NCI-H2171 treated with DMSO at 0.1 percent for 48 hours (cell line): ENCODE data around the gene DENND1A.

ENCODE experiments used
- DNase-seq: peaks from one replicate; lab custom pipeline; 2025; lab: John Stamatoyannopoulos, UW

DENND1A gene

DNA sequence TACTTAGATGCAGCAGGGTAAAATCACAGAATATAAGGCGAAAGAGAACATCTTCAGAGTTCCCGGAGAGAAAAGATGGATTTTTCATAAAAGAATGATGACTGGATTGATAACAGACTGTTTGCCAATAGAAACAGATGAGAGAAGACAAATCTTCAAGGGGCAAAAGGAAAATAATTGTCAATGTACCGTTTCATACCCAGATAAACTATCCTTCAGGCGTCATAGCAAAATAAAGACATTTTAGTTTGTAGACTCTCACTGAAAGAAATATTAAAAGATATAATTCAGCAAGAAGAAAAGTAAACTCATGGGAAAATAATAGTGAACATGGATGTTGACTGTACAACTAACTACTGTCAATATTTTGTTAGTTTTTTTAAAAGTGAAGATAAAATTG is 399.7 kb downstream of the DENND1A start:
- no peak for DNase-seq

GRCh38 chr9:123528501-123528900 is 401.4 kb downstream of the DENND1A start:
- DNase-seq, result no peak

- no peak for DNase-seq
Measured at GRCh38 chr9:123527981-123528380, 401.9 kb downstream of the DENND1A start.

- DNase-seq, result no peak
Measured at GRCh38 chr9:123525957-123526356, 404.0 kb downstream of the DENND1A start.

DNA sequence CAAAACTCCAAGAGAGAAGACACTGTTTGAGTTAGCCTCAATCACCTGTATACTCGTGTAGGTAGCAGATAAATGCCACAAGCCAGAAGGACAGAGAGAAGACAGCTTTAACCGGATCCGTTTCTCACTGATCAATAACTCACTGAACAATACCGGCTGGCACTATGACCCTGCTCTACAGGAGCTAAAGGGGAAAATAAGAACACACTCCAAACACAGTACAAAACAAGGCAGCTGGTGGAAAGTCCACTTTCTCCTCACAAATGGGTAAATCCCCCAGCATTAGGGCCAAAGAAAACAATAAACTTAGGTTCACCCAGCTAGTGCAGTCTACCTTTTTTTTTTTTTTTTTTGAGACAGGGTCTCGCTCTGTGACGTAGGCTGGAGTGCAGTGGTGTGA is 404.5 kb downstream of the DENND1A start:
- no peak for DNase-seq

GRCh38 chr9:123524866-123525265 is 405.1 kb downstream of the DENND1A start:
- no peak for DNase-seq

DNA sequence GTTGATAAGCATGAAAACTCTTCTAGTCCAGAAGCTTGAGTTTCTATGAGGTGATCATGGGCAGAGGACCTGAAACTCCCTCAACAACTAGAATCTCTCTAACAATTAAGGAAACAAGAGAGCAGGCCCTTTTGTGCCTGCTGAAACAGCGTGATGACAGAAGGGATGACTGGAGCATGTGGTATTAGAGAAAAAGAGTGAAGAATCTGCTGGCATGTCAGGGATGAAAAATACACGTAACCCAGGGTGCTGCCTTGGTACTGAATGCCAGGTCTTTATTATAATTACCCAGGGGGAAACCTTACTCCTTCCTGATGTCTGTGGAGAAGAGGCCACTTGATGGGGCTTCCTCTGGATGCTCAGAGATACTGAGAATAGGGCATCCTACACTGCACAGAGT is 406.1 kb downstream of the DENND1A start:
- no peak for DNase-seq

- no peak for DNase-seq
Measured at GRCh38 chr9:123523001-123523400, 406.9 kb downstream of the DENND1A start.

DNA sequence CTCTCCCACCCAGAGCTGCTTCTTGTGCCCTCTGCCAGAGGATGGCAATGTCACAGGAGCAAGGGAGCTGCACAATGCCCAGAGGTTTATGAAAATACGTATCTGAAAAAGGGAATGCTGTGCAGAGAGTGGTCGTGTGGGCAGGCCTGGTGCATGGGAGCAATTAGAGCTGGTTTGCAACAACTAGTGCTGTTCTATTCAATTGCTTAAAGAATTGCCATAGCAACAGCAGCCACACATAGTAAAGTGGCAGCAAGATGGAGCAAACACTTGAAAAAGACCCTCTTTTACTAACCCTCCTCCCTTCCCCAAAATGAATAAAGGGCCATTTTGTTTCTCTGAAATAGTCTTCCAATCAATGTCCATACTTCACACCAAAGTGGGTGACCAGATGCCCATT is 407.7 kb downstream of the DENND1A start:
- no peak for DNase-seq

- DNase-seq, result no peak
Measured at GRCh38 chr9:123518338-123518737, 411.6 kb downstream of the DENND1A start.

DNA sequence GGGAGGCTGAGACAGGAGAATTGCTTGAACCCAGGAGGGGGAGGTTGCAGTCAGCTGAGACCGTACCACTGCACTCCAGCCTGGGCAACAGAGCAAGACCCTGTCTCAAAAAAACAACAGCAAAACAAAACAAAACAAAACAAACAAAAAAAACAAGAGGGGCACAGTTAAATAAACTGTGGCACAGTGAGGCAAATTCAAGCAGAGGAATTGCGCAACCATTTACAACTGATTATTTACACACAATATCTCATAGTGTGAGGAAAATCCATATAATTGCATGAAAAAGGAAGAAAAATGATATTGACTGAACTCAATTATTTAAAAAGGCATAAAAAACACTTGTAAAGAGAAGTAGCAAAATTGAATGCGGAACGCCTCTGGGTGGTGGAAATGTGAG is 412.4 kb downstream of the DENND1A start:
- no peak for DNase-seq

GRCh38 chr9:123514766-123515165 is 415.2 kb downstream of the DENND1A start:
- no peak for DNase-seq

- no peak for DNase-seq
Measured at GRCh38 chr9:123513554-123513953, 416.4 kb downstream of the DENND1A start.

DNA sequence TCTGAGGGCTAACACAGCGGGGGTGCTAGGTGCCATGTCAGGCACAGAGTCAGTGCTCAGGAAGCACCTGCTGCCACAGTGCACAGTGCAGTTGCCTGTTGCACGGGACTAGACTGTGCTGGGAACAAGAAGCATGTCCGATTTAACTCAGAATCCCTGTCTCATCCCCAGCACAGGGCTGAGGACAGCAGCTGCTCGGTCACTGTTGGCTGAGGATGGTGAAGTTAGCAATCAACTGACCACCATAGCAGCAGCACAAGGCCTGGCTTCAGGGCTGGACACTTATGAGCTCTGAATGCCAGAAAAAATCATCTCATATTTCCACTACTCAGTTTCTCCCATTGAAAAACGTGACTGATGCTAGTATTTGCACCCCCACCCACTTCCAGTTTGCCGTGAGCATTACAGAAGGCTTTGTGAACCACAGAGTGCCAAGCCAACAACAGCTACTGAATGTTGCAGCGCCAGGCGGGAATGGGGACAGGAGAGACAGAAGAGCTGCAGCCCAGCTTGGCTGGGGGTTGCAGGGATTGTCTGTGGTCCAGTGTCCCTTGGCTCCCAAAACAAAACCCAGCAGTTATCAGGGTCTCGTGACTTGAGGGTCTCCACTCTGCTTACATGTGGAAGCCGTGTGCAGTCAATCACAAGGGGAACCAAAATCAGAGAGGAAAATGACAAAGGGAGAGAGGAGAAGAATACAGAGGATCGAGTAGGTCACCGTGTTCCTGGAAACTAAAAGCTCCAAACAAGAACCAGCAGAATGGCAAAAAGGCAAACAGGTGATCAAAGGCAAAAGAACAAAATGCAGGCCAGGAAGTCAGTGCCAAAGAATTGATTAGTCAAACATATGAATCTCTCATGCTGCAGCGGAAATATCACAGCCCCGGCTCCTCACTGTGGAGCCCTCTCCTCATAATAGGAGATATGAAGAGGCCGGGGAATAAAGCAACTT is 418.3 kb downstream of the DENND1A start:
- no peak for DNase-seq

- DNase-seq, result no peak
Measured at GRCh38 chr9:123509646-123510045, 420.3 kb downstream of the DENND1A start.

- no peak for DNase-seq
Measured at GRCh38 chr9:123508048-123508447, 421.9 kb downstream of the DENND1A start.

DNA sequence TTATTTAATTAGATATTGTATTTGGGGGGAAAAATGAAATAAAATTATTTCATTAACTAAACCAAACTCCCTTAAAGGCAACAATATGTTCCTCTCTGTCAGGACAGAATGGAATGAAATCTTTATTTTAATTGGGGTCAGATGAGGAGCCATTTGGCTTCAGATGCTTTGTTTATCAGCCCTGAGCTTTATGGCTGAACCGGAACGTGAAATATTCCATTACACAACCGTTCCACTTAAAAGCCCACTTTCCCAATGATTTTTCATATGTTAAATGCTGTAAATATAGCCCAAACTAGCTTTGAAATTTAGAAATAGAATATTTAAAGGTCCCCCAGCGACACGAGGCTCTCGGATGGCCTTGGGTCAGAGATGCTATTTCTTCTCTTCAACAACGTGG is 424.4 kb downstream of the DENND1A start:
- DNase-seq, result no peak

- DNase-seq, result no peak
Measured at GRCh38 chr9:123500336-123500735, 429.6 kb downstream of the DENND1A start.

DNA sequence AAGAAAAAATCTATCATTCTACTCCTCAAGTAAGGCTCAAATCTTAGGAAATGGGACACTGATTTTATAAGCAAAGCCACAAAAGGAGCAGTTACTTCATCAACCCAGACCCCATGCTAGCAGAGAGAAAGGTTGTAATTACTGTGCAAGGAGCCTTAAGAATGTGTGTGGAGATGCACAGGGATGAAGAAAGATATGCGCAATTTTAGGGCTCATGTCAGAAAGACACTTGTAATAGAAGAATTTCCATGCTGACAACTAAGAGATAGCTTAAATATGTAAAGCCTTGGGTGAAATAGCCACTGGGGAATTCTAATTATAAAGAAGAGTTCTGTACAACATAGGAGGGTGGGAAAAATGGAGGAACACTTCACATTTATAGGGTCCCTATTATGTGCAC is 432.1 kb downstream of the DENND1A start:
- DNase-seq, result no peak

DNA sequence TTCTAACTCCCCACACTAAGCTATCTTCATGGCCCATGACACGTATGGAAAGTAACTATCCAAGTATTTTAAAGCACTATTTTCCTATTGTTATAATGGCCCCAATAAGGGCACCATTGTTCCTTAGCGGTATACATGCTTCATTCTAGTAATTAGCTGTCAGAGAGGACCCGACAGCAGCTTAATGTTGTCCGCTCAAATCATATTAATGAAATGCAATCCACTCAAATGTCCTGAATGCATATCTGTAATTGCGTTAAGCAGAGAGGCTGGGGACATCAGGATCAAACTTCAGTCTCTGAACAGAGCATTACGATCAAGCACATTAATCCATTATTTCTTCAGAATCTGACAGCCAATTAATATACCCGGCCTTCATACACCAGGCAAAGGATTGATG is 434.2 kb downstream of the DENND1A start:
- DNase-seq, result no peak

DNA sequence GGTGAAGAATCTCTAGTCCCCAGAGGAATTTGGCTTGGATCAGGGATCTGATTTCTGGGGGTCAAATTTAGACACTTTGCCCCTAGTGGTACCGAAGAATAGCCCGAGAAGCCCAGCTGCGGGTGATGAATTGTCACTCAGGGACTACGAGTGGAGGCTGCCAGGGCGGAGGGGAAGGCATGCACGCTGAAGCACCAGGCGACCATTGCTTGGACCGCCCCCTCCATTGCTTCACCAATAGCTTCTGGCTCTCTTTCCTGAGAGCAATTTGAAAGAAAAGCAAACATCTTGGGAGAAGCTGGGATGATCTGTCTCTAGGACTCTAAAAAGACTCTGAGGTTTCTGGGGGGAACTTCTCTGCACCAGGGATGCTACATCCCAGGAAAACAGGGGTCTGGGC is 436.3 kb downstream of the DENND1A start:
- DNase-seq, result no peak

GRCh38 chr9:123490688-123491087 is 439.2 kb downstream of the DENND1A start:
- DNase-seq, result no peak

GRCh38 chr9:123488722-123489321 is 441.1 kb downstream of the DENND1A start:
- no peak for DNase-seq
